GM19035 (cell line): Measurements from ENCODE around the gene CALHM3.
"Not testable (repeated sequence)": the region's sequence is repeated elsewhere in the genome, so short reads cannot be mapped to it uniquely, and the experiment has no call there.

Source experiments
- ATAC-seq: cut with Tn5 transposase; IDR thresholded peaks from one replicate; pipeline ENCODE4 v1.9.1; 2021; ENCODE audit not compliant: unreplicated experiment

The CALHM3 gene

DNA sequence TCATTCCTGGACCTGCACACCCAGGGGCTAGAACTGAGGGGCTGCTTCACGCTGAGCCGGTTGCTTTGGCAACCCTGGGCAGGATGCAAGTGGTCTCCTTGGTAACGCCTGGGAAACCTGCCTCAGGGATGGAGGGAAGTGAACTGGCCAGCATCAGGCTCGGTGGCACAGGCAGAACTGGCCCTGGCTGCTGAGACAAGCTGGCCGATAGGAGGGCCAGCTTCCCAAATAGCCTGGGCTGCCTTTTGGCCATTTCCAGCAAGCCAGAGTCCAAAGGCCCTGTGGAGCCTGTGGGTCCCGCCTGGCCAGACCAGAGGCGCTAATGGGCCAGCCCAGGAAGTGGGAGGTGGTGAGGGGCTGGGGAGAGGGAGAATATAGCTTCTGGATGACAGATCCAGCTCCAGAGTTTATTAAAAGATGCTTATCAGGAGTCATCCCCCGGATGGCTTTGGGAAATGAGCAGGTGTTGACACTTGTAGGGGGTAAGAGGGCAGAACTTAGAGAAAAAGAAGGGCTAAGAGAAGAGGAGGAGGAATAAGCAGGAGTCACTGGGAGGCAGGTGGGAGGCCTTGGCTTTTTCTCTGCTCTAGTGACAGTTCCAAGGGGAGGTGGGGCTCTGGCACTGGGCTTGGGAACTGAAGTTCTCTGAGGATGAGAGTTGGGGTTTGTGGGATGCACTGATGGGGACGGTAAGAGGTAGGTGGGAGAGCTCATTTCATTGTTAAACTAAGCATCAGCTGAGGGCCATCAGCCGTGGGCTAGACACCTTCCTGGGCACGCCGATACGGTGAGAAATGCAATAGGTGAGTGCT, 24.0 kb upstream of the CALHM3 start:
- no peak for ATAC-seq

DNA sequence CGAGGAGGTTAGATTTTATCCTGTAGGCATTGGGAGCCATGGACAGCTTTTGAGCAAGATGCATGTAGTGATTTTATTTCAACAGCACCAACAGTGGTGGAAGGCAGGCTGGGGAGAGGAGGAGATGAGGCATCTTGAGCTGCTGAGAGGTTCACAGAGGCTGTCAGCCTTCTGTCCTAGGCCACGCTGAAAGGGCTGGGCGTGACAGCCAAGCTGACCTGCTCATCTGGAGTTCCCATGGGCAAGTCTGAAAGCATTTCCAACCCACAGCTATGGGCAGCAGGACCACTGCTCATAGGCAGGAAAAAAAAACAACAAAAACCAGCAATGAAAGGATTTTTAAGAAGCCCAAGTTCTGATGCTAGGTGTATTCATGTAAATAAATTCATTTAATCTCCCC, 22.1 kb upstream of the CALHM3 start:
- no peak for ATAC-seq

GRCh38 chr10:103500481-103500880, 21.4 kb upstream of the CALHM3 start:
- no peak for ATAC-seq

DNA sequence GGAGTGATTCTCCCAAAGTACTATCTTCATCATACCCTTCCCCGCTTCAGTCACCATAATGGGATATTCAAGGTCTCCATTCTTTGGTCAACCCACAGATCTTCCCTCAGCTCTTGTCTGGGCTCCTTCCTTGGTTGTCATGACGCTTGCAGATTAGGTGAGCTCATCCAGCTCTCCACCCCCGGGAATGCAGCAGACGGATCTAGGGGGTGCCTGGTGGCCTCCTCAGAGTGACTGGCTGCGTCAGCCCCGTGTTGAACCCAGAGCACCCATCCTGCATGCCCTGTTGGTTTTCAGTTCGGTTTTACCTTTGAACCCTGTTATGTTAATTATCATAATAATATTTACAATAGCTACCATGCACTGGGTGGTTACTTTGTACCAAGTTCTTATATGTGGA, 20.8 kb upstream of the CALHM3 start:
- ATAC-seq, result no peak

GRCh38 chr10:103498936-103499638, 20.0 kb upstream of the CALHM3 start:
- ATAC-seq, result no peak

- no peak for ATAC-seq
Observed at GRCh38 chr10:103497161-103497915, 18.3 kb upstream of the CALHM3 start.

DNA sequence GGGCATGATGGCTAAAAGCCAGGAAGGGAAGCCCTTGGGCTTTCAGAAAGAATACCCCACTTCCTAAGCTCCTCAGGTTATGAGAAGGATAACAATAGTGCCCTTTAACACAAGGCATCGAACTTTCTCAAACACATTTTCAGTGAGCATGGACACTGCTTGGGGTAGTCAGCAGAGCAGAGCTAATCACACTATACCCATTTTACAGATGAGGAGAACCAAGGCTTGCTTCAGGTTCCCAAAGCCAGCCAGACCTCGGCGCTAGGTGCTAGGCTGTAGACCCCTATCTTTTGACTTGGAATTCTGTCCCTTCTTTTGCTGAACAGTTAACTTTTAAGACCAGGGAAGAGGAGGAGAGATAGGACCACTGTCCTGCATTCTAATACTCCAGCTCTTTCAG, 16.3 kb upstream of the CALHM3 start:
- ATAC-seq, result no peak

DNA sequence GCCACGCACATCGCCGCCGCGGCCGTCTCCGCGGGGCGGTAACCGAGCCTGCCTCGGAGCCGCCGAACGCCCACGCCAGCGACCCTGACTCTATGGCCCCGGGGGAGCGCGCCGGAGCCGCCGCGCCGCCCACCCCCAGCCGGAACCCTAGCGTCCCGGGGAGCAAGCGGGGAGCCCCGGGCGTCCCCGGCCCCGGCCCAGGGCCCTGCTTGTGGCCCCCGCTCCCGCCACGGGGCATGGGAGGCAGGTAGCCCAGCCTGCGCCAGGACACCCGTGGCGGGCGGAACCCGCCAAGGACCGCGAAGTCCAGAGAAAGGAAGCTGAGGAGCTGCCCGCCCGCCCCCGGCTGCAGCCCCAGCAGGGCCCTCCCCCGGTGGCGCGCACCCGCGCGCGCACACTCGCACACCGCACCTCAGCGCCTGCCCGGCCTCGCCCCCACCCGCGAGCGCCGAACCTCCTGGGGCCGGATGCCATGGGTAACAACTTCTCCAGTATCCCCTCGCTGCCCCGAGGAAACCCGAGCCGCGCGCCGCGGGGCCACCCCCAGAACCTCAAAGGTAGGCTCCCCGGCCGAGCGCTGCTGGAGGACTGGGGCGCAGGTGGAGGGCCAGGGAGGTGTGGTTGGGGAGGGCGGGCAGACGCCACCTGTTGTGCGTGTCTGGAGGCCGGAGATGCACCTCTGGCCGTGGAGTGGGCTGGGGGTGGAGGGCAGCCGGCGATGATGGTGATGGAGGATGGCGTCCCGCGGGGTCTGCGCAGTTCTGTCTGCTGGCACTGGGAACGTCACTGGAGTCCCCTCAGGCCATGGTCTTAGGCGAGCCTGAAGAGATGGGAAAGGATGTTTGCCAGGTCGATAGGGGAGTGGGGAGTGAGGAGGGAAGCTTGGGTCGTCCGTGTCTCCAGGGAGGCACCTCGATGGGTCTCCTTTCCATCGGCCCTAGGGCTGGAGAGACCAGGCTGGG, 15.2 kb upstream of the CALHM3 start:
- no peak for ATAC-seq

DNA sequence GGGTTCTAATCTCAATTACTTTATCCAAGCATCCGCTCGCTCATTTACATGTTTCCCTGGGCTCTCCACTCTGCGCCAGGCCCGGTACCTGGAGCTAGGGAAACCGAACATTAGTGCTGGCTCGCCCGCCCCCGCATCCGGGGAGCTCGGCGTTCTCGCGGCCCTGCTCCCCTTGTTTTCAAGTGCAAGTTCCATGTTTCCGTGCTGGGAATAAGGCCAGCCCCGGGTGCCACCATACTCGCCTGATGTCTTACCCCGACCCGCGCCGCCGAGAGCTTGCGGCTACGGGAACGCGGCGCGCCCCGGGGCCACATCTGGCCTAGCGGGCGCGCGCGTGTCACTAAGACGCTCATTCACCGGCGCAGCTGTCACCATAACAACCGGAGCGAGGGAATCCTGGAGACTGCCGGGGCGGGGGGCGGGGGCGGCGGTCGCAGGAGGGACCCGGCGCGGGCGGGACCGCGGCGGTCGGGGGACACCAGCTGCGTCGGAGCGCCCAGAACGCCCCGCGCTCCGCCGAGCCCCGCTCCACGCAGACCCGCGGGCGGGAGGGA, 14.4 kb upstream of the CALHM3 start, which contains the start of gene NEURL1:
Gene NEURL1, plus strand, starts transcription at position 344 of the 554 bp plus-strand sequence. CDS start 683 bp downstream, outside the sequence.
- ATAC-seq, result no peak

GRCh38 chr10:103492655-103493261, 13.7 kb upstream of the CALHM3 start:
- ATAC-seq, result no peak

- no peak for ATAC-seq
Observed at GRCh38 chr10:103491729-103492364, 12.8 kb upstream of the CALHM3 start.

DNA sequence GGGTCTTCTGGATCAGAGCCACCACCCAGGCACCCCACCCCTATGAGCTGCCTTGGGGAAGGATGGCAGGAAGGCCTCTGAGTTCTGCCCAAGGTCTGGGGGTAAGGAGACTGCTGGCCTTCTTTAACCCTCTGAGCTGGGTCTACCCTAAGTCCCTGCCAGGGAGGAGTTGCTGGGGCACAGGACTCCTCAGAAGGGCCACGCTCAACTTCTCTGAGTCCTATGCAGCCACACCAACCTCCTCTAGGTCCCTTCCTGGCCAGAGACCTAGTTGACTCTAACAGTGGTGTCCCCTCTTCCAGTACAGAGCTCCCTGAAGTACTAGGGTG, 11.9 kb upstream of the CALHM3 start:
- no peak for ATAC-seq

DNA sequence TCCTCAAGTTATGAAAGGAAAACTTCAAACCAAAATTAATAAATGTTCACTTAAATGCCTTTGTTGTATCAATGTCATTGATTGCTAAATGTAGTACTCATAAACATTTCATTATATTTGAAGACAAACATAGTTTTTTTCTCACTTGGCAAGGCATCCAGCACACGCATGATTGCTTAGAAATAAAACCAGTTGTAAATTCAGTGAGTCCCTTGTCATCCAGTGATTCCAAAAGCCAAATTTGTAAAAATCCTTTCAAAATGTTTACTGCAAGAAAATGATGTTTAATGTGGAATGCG, 8.3 kb upstream of the CALHM3 start:
- ATAC-seq, result no peak

DNA sequence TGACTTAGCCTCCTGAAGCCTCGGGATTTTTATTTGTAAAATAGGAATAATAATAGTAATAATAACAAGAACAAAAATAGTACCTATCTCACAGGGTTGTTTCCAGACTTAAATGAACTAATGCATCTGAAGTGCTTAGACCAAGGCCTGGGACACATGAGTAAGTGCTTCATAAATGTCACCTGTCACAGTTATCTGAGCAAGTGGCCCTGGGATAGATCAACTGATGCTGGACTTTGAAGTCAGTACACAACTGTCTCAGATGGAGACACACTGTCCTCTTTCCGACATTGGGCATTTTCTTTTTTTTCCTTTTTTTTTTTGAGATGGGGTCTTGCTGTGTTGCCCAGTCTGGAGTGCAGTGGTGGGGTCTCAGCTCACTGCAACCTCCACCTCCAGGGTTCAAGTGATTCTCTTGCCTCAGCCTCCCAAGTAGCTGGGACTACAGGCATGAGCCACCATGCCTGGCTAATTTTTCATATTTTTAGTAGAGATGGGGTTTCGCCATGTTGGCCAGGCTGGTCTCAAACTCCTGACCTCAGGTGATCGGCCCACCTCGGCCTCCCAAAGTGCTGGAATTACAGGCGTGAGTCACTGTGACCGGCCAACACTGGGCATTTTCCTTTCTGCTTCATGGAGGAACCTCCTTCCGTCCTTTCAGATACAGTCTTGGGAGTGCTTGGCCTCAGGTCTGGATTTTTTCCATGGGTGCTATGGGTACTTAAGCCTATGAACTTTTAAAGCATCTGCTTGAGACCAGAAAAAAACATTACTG, 7.8 kb upstream of the CALHM3 start:
- ATAC-seq, result not testable (repeated sequence)

- no peak for ATAC-seq
Observed at GRCh38 chr10:103481974-103482531, 3.0 kb upstream of the CALHM3 start.

- ATAC-seq, result no peak
Observed at GRCh38 chr10:103480521-103480920, 1.5 kb upstream of the CALHM3 start.

GRCh38 chr10:103478671-103479070, 369 bp downstream of the CALHM3 start:
- ATAC-seq, result no peak

DNA sequence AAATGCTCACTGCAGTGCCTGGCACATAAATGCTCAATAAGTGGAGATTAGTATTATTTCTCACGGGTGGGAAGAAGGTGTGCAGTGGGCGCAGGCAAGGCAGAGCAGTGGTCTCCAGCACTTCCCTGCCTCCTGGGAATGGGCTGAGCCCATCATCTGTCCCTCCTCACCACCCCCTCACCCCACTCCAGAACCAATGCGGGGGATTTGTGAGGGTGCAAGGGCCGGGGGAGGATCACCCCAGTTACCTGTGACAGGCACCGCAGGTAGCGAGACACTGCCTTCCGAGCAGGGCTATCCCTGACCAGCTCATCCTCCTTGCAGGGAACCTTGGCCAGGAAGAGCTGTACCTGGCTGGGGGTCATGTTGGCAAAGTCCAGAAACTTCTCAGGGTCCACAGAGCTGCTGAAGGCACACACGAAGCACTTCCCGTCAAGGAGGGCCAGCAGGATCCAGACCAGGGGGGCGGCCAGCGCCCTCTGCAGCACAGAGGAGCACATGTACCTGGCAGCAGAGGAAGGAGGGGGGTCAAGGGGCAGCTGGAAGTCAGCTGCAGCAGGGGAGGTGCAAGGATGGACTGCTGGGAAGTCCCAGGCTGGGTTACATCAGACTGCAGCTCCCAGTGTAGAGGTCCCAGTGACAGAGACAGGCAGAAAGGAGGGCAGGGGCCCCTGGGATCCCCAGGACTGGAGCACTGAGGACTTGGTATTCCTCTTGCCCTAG, 2.8 kb downstream of the CALHM3 start:
- no peak for ATAC-seq
